Caco-2 (cell line): ENCODE data around the gene BMPR1B. TPM values are rescaled to one million over a fixed set of nuclear protein-coding genes. Genes with fewer than 3 reads are reported as not detected.

Experiments used
- BruUV-seq: library from RNA; stranded (reverse); fragments of 400-500 nt; replicated peaks from 2 replicates; lab custom pipeline; 2021; lab: Mats Ljungman, UMichigan
- CTCF ChIA-PET: fragments of 300-600 bp; sonication (Branson Sonifier 250); formaldehyde crosslinking; loops from one replicate; lab custom pipeline; 2022; ENCODE audit warnings: antibody characterized with exemption; lab: Charles Lee
- POLR2A ChIA-PET: fragments of 300-600 bp; sonication (Branson Sonifier 250); formaldehyde crosslinking; loops from one replicate; lab custom pipeline; 2022; ENCODE audit warnings: antibody characterized with exemption; lab: Charles Lee
- DNase-seq, 2 experiments: peaks; one replicate each; pipeline versions ENCODE4 v3.0.0 to v3.0.0-alpha.2; 2020 to 2022
- H3K27me3 ChIP-seq: replicated peaks from 2 replicates; pipeline ENCODE4 v1.6.0; 2011; ENCODE audit warnings: low read length; ENCODE audit not compliant: control insufficient read depth, insufficient read depth
- H3K36me3 ChIP-seq: 2 replicates; pipeline ENCODE4 v1.5.1; 2011; ENCODE audit warnings: low read length; ENCODE audit not compliant: control insufficient read depth, insufficient read depth
- H3K4me1 ChIP-seq: fragments of 250-450 bp; sonication (Bioruptor Pico); 2 replicates; pipeline ENCODE4 v1.5.1; 2020; ENCODE audit warnings: mild to moderate bottlenecking
- H3K4me3 ChIP-seq: 2 replicates; pipeline ENCODE4 v1.5.1; 2011; ENCODE audit warnings: low read depth, mild to moderate bottlenecking, control low read depth, low read length
- H3K9me3 ChIP-seq: fragments of 250-450 bp; sonication (Bioruptor Pico); 2 replicates; pipeline ENCODE4 v1.5.1; 2020; ENCODE audit warnings: mild to moderate bottlenecking, moderate library complexity
- H3K27ac Mint-ChIP-seq: one replicate; pipeline ENCODE4 v1.8.0; 2022; ENCODE audit warnings: mixed read lengths; ENCODE audit not compliant: unreplicated experiment
- H3K27me3 Mint-ChIP-seq: one replicate; pipeline ENCODE4 v1.8.0; 2022; ENCODE audit warnings: mixed read lengths; ENCODE audit not compliant: insufficient read depth, unreplicated experiment
- H3K36me3 Mint-ChIP-seq: one replicate; pipeline ENCODE4 v1.8.0; 2022; ENCODE audit warnings: mild to moderate bottlenecking, mixed read lengths; ENCODE audit not compliant: insufficient read depth, unreplicated experiment
- H3K4me1 Mint-ChIP-seq: one replicate; pipeline ENCODE4 v1.8.0; 2022; ENCODE audit warnings: low read depth, mixed read lengths; ENCODE audit not compliant: unreplicated experiment
- H3K4me3 Mint-ChIP-seq: one replicate; pipeline ENCODE4 v1.8.0; 2022; ENCODE audit warnings: mild to moderate bottlenecking, moderate library complexity, mixed read lengths; ENCODE audit not compliant: unreplicated experiment
- H3K9me3 Mint-ChIP-seq: one replicate; pipeline ENCODE4 v1.8.0; 2022; ENCODE audit warnings: mixed read lengths; ENCODE audit not compliant: unreplicated experiment
- CTCF ChIP-seq, 2 experiments: fragments of 200-600 bp in 1 of 2; IDR thresholded peaks; 1 replicate in 1 of 2; 2 replicates in 1 of 2; pipeline versions ENCODE4 v1.5.1 to v1.8.0; 2011 to 2022; ENCODE audit warnings: antibody characterized with exemption in 1 of 2, control low read depth in 1 of 2, inconsistent platforms in 1 of 2, low read depth in 1 of 2, low read length in 1 of 2, mild to moderate bottlenecking in 1 of 2, moderate library complexity in 1 of 2; ENCODE audit not compliant: insufficient read depth in 1 of 2, severe bottlenecking in 1 of 2, unreplicated experiment in 1 of 2
- intact Hi-C: fragments of 100-400 bp; cut with micrococcal nuclease; formaldehyde crosslinking; loops from one replicate; pipeline ENCODE4 v1.10.0; 2022; ENCODE audit not compliant: unreplicated experiment
- total RNA-seq: library from RNA; stranded (reverse); gene quantifications from 2 replicates; pipeline ENCODE4 v1.2.3, GENCODE V29; 2022

Gene BMPR1B
- total RNA-seq, 1 experiment from 2014 or later, result 8.7 TPM

- Histone ChIP-seq H3K4me1 (no peaks in the 10 kb centered on the region), H3K27me3 (no peaks in the 10 kb centered on the region), H3K4me3 (no peak overlapping the region), H3K36me3 (no peaks in the 10 kb centered on the region), H3K9me3 (no peaks in the 10 kb centered on the region)
- BruUV-seq, result no TSS peak
- Mint-ChIP-seq H3K27me3 (no peaks in the 10 kb centered on the region), H3K36me3 (no peaks in the 10 kb centered on the region), H3K9me3 (no peaks in the 10 kb centered on the region), H3K27ac (no peak overlapping the region), H3K4me1 (no peaks in the 10 kb centered on the region), H3K4me3 (no peak overlapping the region)
- DNase-seq, result no peak
- POLR2A ChIA-PET, result no interaction called here
- no peak for TF ChIP-seq CTCF (IDR thresholded peaks at IDR 0.05; ENCODE audit: insufficient read depth in 1 of 2, low read depth in 1 of 2, low read length in 1 of 2, severe bottlenecking in 1 of 2, unreplicated experiment in 1 of 2)
- intact Hi-C loops, result no loop called here
- CTCF ChIA-PET, result no interaction called here
Observed at GRCh38 chr4:94803181-94803580, 45.4 kb downstream of the BMPR1B start.

- no peaks in the 10 kb centered on the region for H3K4me1 ChIP-seq
- no peak overlapping the region for H3K4me3 ChIP-seq
- ChIA-PET CTCF (no interaction called here), POLR2A (no interaction called here)
- Mint-ChIP-seq H3K9me3 (no peaks in the 10 kb centered on the region), H3K27me3 (no peaks in the 10 kb centered on the region), H3K36me3 (no peaks in the 10 kb centered on the region), H3K4me1 (no peaks in the 10 kb centered on the region), H3K4me3 (no peak overlapping the region), H3K27ac (no peak overlapping the region)
- TF ChIP-seq CTCF (IDR thresholded peaks at IDR 0.05; ENCODE audit: insufficient read depth in 1 of 2, low read depth in 1 of 2, low read length in 1 of 2, severe bottlenecking in 1 of 2, unreplicated experiment in 1 of 2), result no peak
- no TSS peak for BruUV-seq
- no peaks in the 10 kb centered on the region for H3K27me3 ChIP-seq
- H3K36me3 ChIP-seq, result no peaks in the 10 kb centered on the region
- DNase-seq, result no peak
- no peaks in the 10 kb centered on the region for H3K9me3 ChIP-seq
- intact Hi-C loops, result no loop called here
Observed at GRCh38 chr4:94804650-94805049, 46.9 kb downstream of the BMPR1B start.

- Mint-ChIP-seq H3K4me3 (no peak overlapping the region), H3K27me3 (no peaks in the 10 kb centered on the region), H3K27ac (no peak overlapping the region), H3K36me3 (no peaks in the 10 kb centered on the region), H3K4me1 (no peaks in the 10 kb centered on the region), H3K9me3 (no peaks in the 10 kb centered on the region)
- intact Hi-C loops, result no loop called here
- Histone ChIP-seq H3K4me3 (no peak overlapping the region), H3K4me1 (no peaks in the 10 kb centered on the region), H3K9me3 (no peaks in the 10 kb centered on the region), H3K36me3 (no peaks in the 10 kb centered on the region), H3K27me3 (no peaks in the 10 kb centered on the region)
- no peak for DNase-seq
- no peak for TF ChIP-seq CTCF (IDR thresholded peaks at IDR 0.05; ENCODE audit: insufficient read depth in 1 of 2, low read depth in 1 of 2, low read length in 1 of 2, severe bottlenecking in 1 of 2, unreplicated experiment in 1 of 2)
- no TSS peak for BruUV-seq
- ChIA-PET POLR2A (no interaction called here), CTCF (no interaction called here)
Observed at GRCh38 chr4:94806376-94806775, 48.6 kb downstream of the BMPR1B start.
